SKM-1 treated with dmso at 0.1 percent for 144 hours (cell line): ENCODE measurements around the gene AREL1.
A peak's percentile ranks its signal among the peaks of the same experiment; 100 is the strongest.

ENCODE experiments used
- DNase-seq: peaks from one replicate; lab custom pipeline; 2025; ENCODE audit not compliant: unreplicated experiment; lab: John Stamatoyannopoulos, UW

Gene AREL1

DNA sequence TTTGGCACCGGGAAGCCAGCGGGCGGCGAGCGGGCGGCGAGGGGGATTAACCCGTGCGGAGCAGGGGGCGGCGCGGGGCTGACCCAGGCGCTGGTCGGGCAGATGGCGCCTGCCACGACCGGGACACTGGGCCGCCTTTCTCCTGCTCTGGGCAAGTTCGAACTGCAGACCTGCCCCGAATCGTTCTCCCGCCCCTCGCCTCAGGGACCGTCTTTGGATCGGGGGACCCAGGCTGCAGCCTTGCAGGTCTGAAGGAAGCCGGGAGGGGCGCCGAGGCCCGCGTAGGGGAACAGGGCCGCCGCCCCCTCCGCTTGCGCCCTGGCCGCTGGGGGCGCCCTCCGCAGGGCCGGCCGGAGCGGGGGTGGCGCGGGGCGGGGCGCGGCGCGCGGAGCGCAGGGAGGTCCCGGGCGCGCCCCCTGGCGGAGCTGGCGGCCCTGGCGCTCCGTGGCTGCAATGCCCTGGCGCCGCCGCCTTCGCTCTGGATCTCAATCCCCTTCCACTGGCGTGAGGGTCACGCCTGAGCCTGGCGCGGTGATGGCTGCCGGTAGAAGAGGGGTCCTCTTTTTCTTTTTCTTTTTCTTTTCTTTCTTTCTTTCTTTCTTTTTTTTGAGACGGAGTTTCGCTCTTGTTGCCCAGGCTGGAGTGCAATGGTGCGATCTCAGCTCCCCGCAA lies 100.4 kb downstream of the AREL1 start:
- DNase-seq, result peak; percentile 41

DNA sequence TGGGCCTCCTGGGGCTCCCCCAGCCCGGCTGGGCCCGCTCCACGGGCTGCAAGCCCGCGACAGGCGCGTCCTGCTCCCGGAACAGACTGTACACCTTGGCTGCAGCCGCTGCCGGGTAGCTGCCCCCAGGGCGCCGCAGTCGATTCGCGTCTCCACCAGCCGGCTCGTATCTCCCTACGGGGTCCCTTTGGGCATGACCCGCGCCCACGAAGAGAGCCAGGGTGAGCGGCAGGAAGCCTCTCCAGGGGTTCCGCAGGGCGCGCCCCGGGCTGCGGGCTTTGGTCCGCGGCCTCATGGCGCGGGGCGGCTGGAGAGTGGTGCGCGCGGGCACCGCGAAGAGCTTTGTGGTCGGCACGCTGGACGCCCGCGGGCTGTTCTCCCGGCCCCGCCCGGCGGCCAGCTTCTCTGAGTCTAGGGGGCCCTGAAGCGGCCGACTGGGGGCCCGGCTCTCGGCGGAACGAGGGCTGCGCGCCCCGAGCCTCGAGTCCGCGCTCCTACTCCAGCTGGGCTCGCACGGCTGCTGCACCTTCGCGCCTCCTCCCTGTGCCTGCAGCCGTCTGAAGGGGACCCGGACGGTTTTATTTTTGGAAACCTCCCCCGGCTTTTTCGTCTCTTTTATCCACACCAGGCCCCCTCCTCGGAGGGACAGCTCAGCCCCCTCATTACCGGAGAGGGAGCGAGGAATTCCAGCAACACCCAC lies 101.1 kb downstream of the AREL1 start, which contains the start of gene LTBP2:
TSS of gene LTBP2 (minus strand) at position 588 of the 700 bp plus-strand sequence. CDS start at position 295, 293 bp downstream.
- no peak for DNase-seq
